Transverse colon (tissue), 4 donors: ENCODE data around the gene ZNF225. TPM values are rescaled to one million over a fixed set of nuclear protein-coding genes. Genes with fewer than 3 reads are reported as not detected.

Experiments
- DNase-seq: peaks from one replicate; pipeline ENCODE4 v3.0.0-alpha.2; 2019
- H3K27ac ChIP-seq, 4 donors: fragments of 200-600 bp; sonication (generic); 2 replicates each; pipeline ENCODE4 v1.5.1; 2016 to 2018; ENCODE audit warnings: inconsistent platforms in 4 of 4
- H3K27me3 ChIP-seq: fragments of 200-600 bp; sonication (generic); 2 replicates; pipeline ENCODE4 v1.5.1; 2017; ENCODE audit warnings: inconsistent platforms
- H3K36me3 ChIP-seq, 4 donors: fragments of 200-600 bp; sonication (generic); 2 replicates each; pipeline ENCODE4 v1.5.1; 2017 to 2019; ENCODE audit warnings: inconsistent platforms in 4 of 4
- H3K4me1 ChIP-seq, 4 donors: fragments of 200-600 bp; sonication (generic); 2 replicates each; pipeline ENCODE4 v1.5.1; 2017 to 2020; ENCODE audit warnings: inconsistent platforms in 4 of 4
- H3K4me3 ChIP-seq, 4 donors: fragments of 200-600 bp; sonication (generic); 1 replicate in 1 of 4; 2 replicates in 3 of 4; pipeline versions ENCODE4 v1.5.1 to v1.6.1; 2017 to 2019; ENCODE audit warnings: inconsistent platforms in 4 of 4
- H3K9me3 ChIP-seq, 2 donors: fragments of 200-600 bp; sonication (generic); 2 replicates each; pipeline ENCODE4 v1.5.1; 2017 to 2019; ENCODE audit warnings: inconsistent platforms in 2 of 2
- CTCF ChIP-seq, 5 experiments: fragments of 200-600 bp in 3 of 5; fragments of 450-650 bp in 2 of 5; sonication (generic) in 3 of 5; IDR thresholded peaks; 1 replicate in 2 of 5; 2 replicates in 3 of 5; pipeline ENCODE4 v1.5.1; 2016 to 2017; ENCODE audit warnings: antibody characterized with exemption in 5 of 5, inconsistent platforms in 3 of 5, mild to moderate bottlenecking in 2 of 5, moderate library complexity in 1 of 5
- EP300 ChIP-seq: sonication (generic); formaldehyde crosslinking; IDR thresholded peaks from one replicate; pipeline ENCODE4 v1.6.1; 2017; ENCODE audit warnings: antibody characterized with exemption, low read depth
- POLR2A ChIP-seq: fragments of 450-650 bp; IDR thresholded peaks from one replicate; pipeline ENCODE4 v1.6.1; 2016; ENCODE audit warnings: antibody characterized with exemption, mild to moderate bottlenecking, moderate library complexity
- POLR2AphosphoS5 ChIP-seq, 3 donors: sonication (generic); formaldehyde crosslinking; IDR thresholded peaks; one replicate each; pipeline ENCODE4 v1.6.1; 2016; ENCODE audit warnings: antibody characterized with exemption in 3 of 3
- WGBS, 2 donors: methylation state at CpG; one replicate each; pipeline ENCODE4 v1.1.5; 2018; ENCODE audit warnings: low coverage in 1 of 2; 5-methylcytosine and 5-hydroxymethylcytosine counted together
- in situ Hi-C, 4 donors: fragments of 200-750 bp; cut with MboI; loops; one replicate each; pipeline versions ENCODE4 v1.15.0 to v1.15.1; 2017; ENCODE audit warnings: low sequenced_read_pairs in 3 of 4, low pct_ligation_motif_present in 1 of 4, low pct_unique_long_range_greater_than_20kb in 1 of 4
- intact Hi-C: fragments of 100-400 bp; cut with DNase I; formaldehyde crosslinking; loops from one replicate; pipeline ENCODE4 v1.15.1; 2023; ENCODE audit warnings: low total_unique reads
- total RNA-seq, 4 donors: library from RNA; depleted of rRNA; stranded (reverse); fragments of >200 nt; gene quantifications; one replicate each; pipeline ENCODE4 v1.1.0, GENCODE V29; 2016

ZNF225 gene
- total RNA-seq, 4 donors from 2014 or later: 3.0 to 26.9 (median 5.1) TPM; not detected in 1

- no peaks in the 10 kb centered on the region for H3K27me3 ChIP-seq
- in situ Hi-C loops: no loop called here
- DNase-seq: no peak
- H3K27ac ChIP-seq: peak overlapping the region in 2 of 4 donors; percentile 74 to 75
- peak overlapping the region; percentile 23 to 78 (median 60) for H3K4me3 ChIP-seq
- TF ChIP-seq POLR2AphosphoS5 (IDR thresholded peaks at IDR 0.05) (no peak), POLR2A (no peak), CTCF (IDR thresholded peaks at IDR 0.05) (no peak), EP300 (no peak)
- intact Hi-C loops: no loop called here
- peaks cover 0 to 17% (median 10%) of the 10 kb centered on the region in 4 donors for H3K4me1 ChIP-seq
- WGBS, 2 donors: 26 to 32% methylated on average over 7 to 18 of the region's 18 CpGs
- peaks cover 0 to 4% (median 0%) of the 10 kb centered on the region in 4 donors for H3K36me3 ChIP-seq
- H3K9me3 ChIP-seq: peaks cover 14 to 18% of the 10 kb centered on the region in 2 donors
Measured at GRCh38 chr19:44072543-44073401, 40.4 kb upstream of the ZNF225 start.

- no peaks in the 10 kb centered on the region for H3K9me3 ChIP-seq
- peaks cover 0 to 14% (median 9%) of the 10 kb centered on the region in 4 donors for H3K4me1 ChIP-seq
- WGBS, 2 donors: 84 to 86% methylated on average over 2 of the region's 2 CpGs
- H3K27me3 ChIP-seq: no peaks in the 10 kb centered on the region
- H3K36me3 ChIP-seq: peaks cover 0 to 24% (median 0%) of the 10 kb centered on the region in 4 donors
- DNase-seq: no peak
- intact Hi-C loops (no loop called here), in situ Hi-C loops (no loop called here)
- no peak overlapping the region for H3K4me3 ChIP-seq
- TF ChIP-seq CTCF (IDR thresholded peaks at IDR 0.05) (no peak), EP300 (no peak), POLR2AphosphoS5 (IDR thresholded peaks at IDR 0.05) (no peak)
- H3K27ac ChIP-seq: no peak overlapping the region
Measured at GRCh38 chr19:44076325-44076724, 36.9 kb upstream of the ZNF225 start.

GRCh38 chr19:44092108-44092507 is 21.1 kb upstream of the ZNF225 start:
- peaks cover 0 to 10% (median 0%) of the 10 kb centered on the region in 4 donors for H3K36me3 ChIP-seq
- no peaks in the 10 kb centered on the region for H3K27me3 ChIP-seq
- in situ Hi-C loops: no loop called here
- TF ChIP-seq CTCF (IDR thresholded peaks at IDR 0.05) (no peak), POLR2A (no peak), EP300 (no peak), POLR2AphosphoS5 (IDR thresholded peaks at IDR 0.05) (no peak)
- peaks cover 0 to 2% of the 10 kb centered on the region in 2 donors for H3K9me3 ChIP-seq
- 77 to 86% methylated on average over 3 to 4 of the region's 4 CpGs for WGBS, 2 donors
- intact Hi-C loops: no loop called here
- H3K27ac ChIP-seq: no peak overlapping the region
- peaks cover 0 to 13% (median 7%) of the 10 kb centered on the region in 4 donors for H3K4me1 ChIP-seq
- no peak for DNase-seq
- H3K4me3 ChIP-seq: no peak overlapping the region

- DNase-seq: peak; percentile 92
- intact Hi-C loops: no loop called here
- Histone ChIP-seq H3K27ac (peak within 1 kb of the TSS; percentile 78 to 88 (median 84)), H3K27me3 (no peaks in the 10 kb centered on the region), H3K36me3 (peaks cover 0 to 29% (median 8%) of the 10 kb centered on the region in 4 donors), H3K9me3 (peaks cover 0 to 6% of the 10 kb centered on the region in 2 donors), H3K4me1 (peaks cover 0 to 13% (median 7%) of the 10 kb centered on the region in 4 donors), H3K4me3 (peak within 1 kb of the TSS; percentile 73 to 98 (median 84))
- in situ Hi-C loops: no loop called here
- no peak for TF ChIP-seq CTCF (IDR thresholded peaks at IDR 0.05)
- peak; percentile 45 for TF ChIP-seq POLR2A
- peak; percentile 44 to 62 (median 61) for TF ChIP-seq POLR2AphosphoS5 (IDR thresholded peaks at IDR 0.05)
- 0 to 1% methylated on average over 18 to 50 of the region's 50 CpGs for WGBS, 2 donors
Measured at GRCh38 chr19:44093931-44094765, 19.1 kb upstream of the ZNF225 start, which contains the start of gene ZNF224. TSS of gene ZNF224 (plus strand) at chr19:44094361. CDS start at chr19:44097874, 3,513 bp downstream.
